ENCODE data around the gene MED12L. TPM values are rescaled to one million over a fixed set of nuclear protein-coding genes. Genes with fewer than 3 reads are reported as not detected.

MED12L gene
- total RNA-seq, 1 experiment from 2014 or later = 6.4 TPM

DNA sequence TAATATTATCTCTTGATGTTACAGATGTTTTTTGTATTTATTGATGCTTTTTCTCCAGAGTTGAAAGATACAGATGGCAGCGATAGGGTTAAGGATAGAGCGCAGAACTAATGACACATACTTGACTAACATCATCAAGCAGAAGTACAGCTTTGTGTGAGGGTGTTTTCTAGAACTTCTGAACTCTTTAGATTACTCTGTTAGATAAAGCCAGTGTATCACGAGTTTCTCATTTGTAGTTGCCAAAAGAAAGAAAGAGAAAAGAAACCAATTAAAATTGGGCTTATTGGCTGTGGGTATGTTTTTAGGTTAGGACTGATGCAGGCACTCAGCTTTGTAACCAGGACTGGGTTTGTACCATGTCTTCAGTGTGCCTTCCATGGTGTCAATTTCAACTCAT lies 124.2 kb downstream of the MED12L start:
- POLR2A ChIA-PET = no interaction called here
- intact Hi-C loops (cut with micrococcal nuclease) = no loop called here
- no peak for ATAC-seq
- Histone ChIP-seq H3K79me2 (ENCODE audit: insufficient read depth, low read length) (no peaks in the 10 kb centered on the region), H3K9ac (ENCODE audit: low read length) (no peak overlapping the region), H4K20me1 (ENCODE audit: insufficient read depth) (no peaks in the 10 kb centered on the region), H3K36me3 (ENCODE audit: control insufficient read depth in 1 of 2, insufficient read depth in 2 of 2, low read length in 2 of 2) (no peaks in the 10 kb centered on the region), H3K4me1 (ENCODE audit: control insufficient read depth in 1 of 2, insufficient read depth in 2 of 2, low read length in 2 of 2) (peaks cover 0 to 6% of the 10 kb centered on the region in 2 experiments; a peak in 1 of 4 replicates), H3K4me3 (replicated peaks in 1 of 2; ENCODE audit: low read depth in 1 of 2, low read length in 2 of 2) (no peak overlapping the region), H3K9me3 (ENCODE audit: control insufficient read depth in 1 of 2, insufficient read depth in 1 of 2, low read depth in 1 of 2, low read length in 2 of 2) (no peaks in the 10 kb centered on the region), H2AFZ (ENCODE audit: low read depth, low read length, poor library complexity, severe bottlenecking) (no peak overlapping the region), H3K4me2 (ENCODE audit: low read length) (no peak overlapping the region), H3K27me3 (ENCODE audit: insufficient read depth, low read length) (no peaks in the 10 kb centered on the region), H3K9me2 (ENCODE audit: insufficient read depth) (no peaks in the 10 kb centered on the region), H3K27ac (ENCODE audit: low read depth, low read length) (no peak overlapping the region)
- CTCF ChIA-PET = no interaction called here
- DNase-seq (ENCODE audit: low read depth, low spot score) = no peak
- no peak for TF ChIP-seq EZH2 (IDR thresholded peaks at IDR 0.05)
- no peak for TF ChIP-seq EZH2phosphoT487 (IDR thresholded peaks at IDR 0.05; ENCODE audit: borderline replicate concordance)
- no peak for TF ChIP-seq JUND (IDR thresholded peaks at IDR 0.05)
- no peak for TF ChIP-seq FOSL1 (IDR thresholded peaks at IDR 0.05; ENCODE audit: low read depth)
- TF ChIP-seq EGR1 (IDR thresholded peaks at IDR 0.05; ENCODE audit: low read depth) = no peak
- no peak for TF ChIP-seq POLR2A (IDR thresholded peaks at IDR 0.05; ENCODE audit: borderline replicate concordance, extremely low read depth, insufficient read depth, insufficient read length)
- TF ChIP-seq, protein P1, sequence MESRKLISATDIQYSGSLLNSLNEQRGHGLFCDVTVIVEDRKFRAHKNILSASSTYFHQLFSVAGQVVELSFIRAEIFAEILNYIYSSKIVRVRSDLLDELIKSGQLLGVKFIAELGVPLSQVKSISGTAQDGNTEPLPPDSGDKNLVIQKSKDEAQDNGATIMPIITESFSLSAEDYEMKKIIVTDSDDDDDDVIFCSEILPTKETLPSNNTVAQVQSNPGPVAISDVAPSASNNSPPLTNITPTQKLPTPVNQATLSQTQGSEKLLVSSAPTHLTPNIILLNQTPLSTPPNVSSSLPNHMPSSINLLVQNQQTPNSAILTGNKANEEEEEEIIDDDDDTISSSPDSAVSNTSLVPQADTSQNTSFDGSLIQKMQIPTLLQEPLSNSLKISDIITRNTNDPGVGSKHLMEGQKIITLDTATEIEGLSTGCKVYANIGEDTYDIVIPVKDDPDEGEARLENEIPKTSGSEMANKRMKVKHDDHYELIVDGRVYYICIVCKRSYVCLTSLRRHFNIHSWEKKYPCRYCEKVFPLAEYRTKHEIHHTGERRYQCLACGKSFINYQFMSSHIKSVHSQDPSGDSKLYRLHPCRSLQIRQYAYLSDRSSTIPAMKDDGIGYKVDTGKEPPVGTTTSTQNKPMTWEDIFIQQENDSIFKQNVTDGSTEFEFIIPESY (IDR thresholded peaks at IDR 0.05; ENCODE audit: extremely low read depth, insufficient replicate concordance, low read length) = no peak
- no peak for TF ChIP-seq MAX (IDR thresholded peaks at IDR 0.05)
- TF ChIP-seq CTCF (IDR thresholded peaks at IDR 0.05 in 2 of 3, conservative IDR thresholded peaks at IDR 0.05 in 1 of 3; ENCODE audit: borderline replicate concordance in 1 of 3, insufficient read depth in 1 of 3, low read depth in 2 of 3, low read length in 2 of 3) = no peak
- BruUV-seq (replicated peaks) = no TSS peak
- RAD21 ChIA-PET (ENCODE audit: low non-redundant PET in 1 of 2, low total read pairs in 2 of 2, uncharacterized antibody in 2 of 2, unreplicated experiment in 2 of 2) = no interaction called here
